ENCODE results near the gene TMEM52B.
A peak's percentile ranks its signal among the peaks of the same experiment; 100 is the strongest.
"Not testable (repeated sequence)": the region's sequence is repeated elsewhere in the genome, so short reads cannot be mapped to it uniquely, and the experiment has no call there.

TMEM52B gene

GRCh38 chr12:10211940-10212738 lies 33.3 kb downstream of the TMEM52B start:
- no peak for DNase-seq

GRCh38 chr12:10212739-10213131 lies 33.9 kb downstream of the TMEM52B start, which contains the start of gene GABARAPL1:
Gene GABARAPL1, plus strand, starts transcription at chr12:10212877. Its CDS starts 253 bp downstream, at chr12:10213130.
- no peak for DNase-seq

GRCh38 chr12:10213168-10214135 lies 34.6 kb downstream of the TMEM52B start:
- no peak for DNase-seq

- DNase-seq = no peak
Observed at GRCh38 chr12:10214136-10214894, 35.5 kb downstream of the TMEM52B start.

- DNase-seq = no peak
Observed at GRCh38 chr12:10214895-10215267, 36.0 kb downstream of the TMEM52B start.

- no peak for DNase-seq
Observed at GRCh38 chr12:10215436-10215835, 36.6 kb downstream of the TMEM52B start.

GRCh38 chr12:10215946-10216345 lies 37.1 kb downstream of the TMEM52B start:
- not testable (repeated sequence) for DNase-seq

- no peak for DNase-seq
Observed at GRCh38 chr12:10218021-10218420, 39.2 kb downstream of the TMEM52B start.

- no peak for DNase-seq
Observed at GRCh38 chr12:10220398-10221077, 41.7 kb downstream of the TMEM52B start.

GRCh38 chr12:10221846-10222245 lies 43.0 kb downstream of the TMEM52B start:
- DNase-seq = no peak

- no peak for DNase-seq
Observed at GRCh38 chr12:10223208-10223607, 44.4 kb downstream of the TMEM52B start.

GRCh38 chr12:10225426-10225825 lies 46.6 kb downstream of the TMEM52B start:
- DNase-seq = not testable (repeated sequence)

GRCh38 chr12:10226086-10226485 lies 47.3 kb downstream of the TMEM52B start:
- no peak for DNase-seq

GRCh38 chr12:10226731-10227130 lies 47.9 kb downstream of the TMEM52B start:
- no peak for DNase-seq

- no peak for DNase-seq
Observed at GRCh38 chr12:10227648-10228047, 48.8 kb downstream of the TMEM52B start.

- no peak for DNase-seq
Observed at GRCh38 chr12:10234562-10234961, 55.7 kb downstream of the TMEM52B start.

- DNase-seq = peak; percentile 2
Observed at GRCh38 chr12:10235761-10236631, 57.2 kb downstream of the TMEM52B start.

GRCh38 chr12:10236720-10237119 lies 57.9 kb downstream of the TMEM52B start:
- DNase-seq = no peak

- no peak for DNase-seq
Observed at GRCh38 chr12:10238526-10238925, 59.7 kb downstream of the TMEM52B start.

- no peak for DNase-seq
Observed at GRCh38 chr12:10241290-10241689, 62.5 kb downstream of the TMEM52B start.

Measured in KG1 (cell line).